Amniotic epithelial cell (primary cell): ENCODE measurements around the gene ZCWPW2.

Experiments
- DNase-seq: peaks from one replicate; pipeline ENCODE4 v3.0.0-alpha.2; 2010; ENCODE audit warnings: low read depth

Gene ZCWPW2

GRCh38 chr3:28348629-28349468 is at the start of gene ZCWPW2, which contains the start of gene AZI2:
Gene ZCWPW2, plus strand, starts transcription at chr3:28348721. Its CDS starts 64,348 bp downstream, at chr3:28413069.
Gene AZI2, minus strand, starts transcription at chr3:28348824. Its CDS starts 8,207 bp downstream, at chr3:28340617.
- peak; percentile 94 for DNase-seq

- DNase-seq, result no peak
Observed at GRCh38 chr3:28299705-28300104, 48.8 kb upstream of the ZCWPW2 start.

- no peak for DNase-seq
Observed at GRCh38 chr3:28300345-28300962, 48.1 kb upstream of the ZCWPW2 start.

GRCh38 chr3:28301688-28302087 is 46.8 kb upstream of the ZCWPW2 start:
- DNase-seq, result no peak

- DNase-seq, result peak; percentile 65
Observed at GRCh38 chr3:28308196-28308595, 40.3 kb upstream of the ZCWPW2 start.

- no peak for DNase-seq
Observed at GRCh38 chr3:28315711-28316110, 32.8 kb upstream of the ZCWPW2 start.

GRCh38 chr3:28316226-28316625 is 32.3 kb upstream of the ZCWPW2 start:
- DNase-seq, result peak; percentile 83

- DNase-seq, result peak; percentile 51
Observed at GRCh38 chr3:28317438-28318022, 31.0 kb upstream of the ZCWPW2 start.

- DNase-seq, result no peak
Observed at GRCh38 chr3:28320981-28321380, 27.5 kb upstream of the ZCWPW2 start.

- peak; percentile 67 for DNase-seq
Observed at GRCh38 chr3:28322464-28322863, 26.1 kb upstream of the ZCWPW2 start.

GRCh38 chr3:28326458-28326926 is 22.0 kb upstream of the ZCWPW2 start:
- peak; percentile 63 for DNase-seq

GRCh38 chr3:28328188-28329151 is 20.1 kb upstream of the ZCWPW2 start:
- peak; percentile 33 for DNase-seq

GRCh38 chr3:28334552-28334951 is 14.0 kb upstream of the ZCWPW2 start:
- no peak for DNase-seq

GRCh38 chr3:28335246-28335645 is 13.3 kb upstream of the ZCWPW2 start:
- DNase-seq, result no peak

- no peak for DNase-seq
Observed at GRCh38 chr3:28337230-28337629, 11.3 kb upstream of the ZCWPW2 start.

GRCh38 chr3:28343144-28343543 is 5.4 kb upstream of the ZCWPW2 start:
- no peak for DNase-seq

- DNase-seq, result no peak
Observed at GRCh38 chr3:28345690-28346089, 2.8 kb upstream of the ZCWPW2 start.

GRCh38 chr3:28347374-28348264 is 902 bp upstream of the ZCWPW2 start:
- peak; percentile 84 for DNase-seq

- no peak for DNase-seq
Observed at GRCh38 chr3:28348265-28348628, 274 bp upstream of the ZCWPW2 start.

- DNase-seq, result no peak
Observed at GRCh38 chr3:28349469-28350000, 1.0 kb downstream of the ZCWPW2 start.
